Sigmoid colon (tissue), 4 donors: ENCODE results near the gene PIF1.

Experiments used
- EP300 ChIP-seq, 4 donors: sonication (generic); formaldehyde crosslinking; IDR thresholded peaks; one replicate each; pipeline ENCODE4 v1.6.1; 2017; ENCODE audit warnings: antibody characterized with exemption in 4 of 4
- POLR2A ChIP-seq, 2 donors: fragments of 450-650 bp; IDR thresholded peaks; one replicate each; pipeline ENCODE4 v1.6.1; 2016; ENCODE audit warnings: antibody characterized with exemption in 2 of 2, mild to moderate bottlenecking in 2 of 2, moderate library complexity in 2 of 2
- POLR2AphosphoS5 ChIP-seq, 4 donors: sonication (generic); formaldehyde crosslinking; IDR thresholded peaks; one replicate each; pipeline ENCODE4 v1.6.1; 2017; ENCODE audit warnings: antibody characterized with exemption in 4 of 4
- TF ChIP-seq, protein P1 (sequence below), 4 experiments: fragments of 450-650 bp in 3 of 4; fragments of 200-600 bp in 1 of 4; IDR thresholded peaks; one replicate each; pipeline ENCODE4 v1.5.1; 2016 to 2019; ENCODE audit warnings: antibody characterized with exemption in 4 of 4, mild to moderate bottlenecking in 3 of 4, moderate library complexity in 2 of 4

- TF ChIP-seq, protein P1, sequence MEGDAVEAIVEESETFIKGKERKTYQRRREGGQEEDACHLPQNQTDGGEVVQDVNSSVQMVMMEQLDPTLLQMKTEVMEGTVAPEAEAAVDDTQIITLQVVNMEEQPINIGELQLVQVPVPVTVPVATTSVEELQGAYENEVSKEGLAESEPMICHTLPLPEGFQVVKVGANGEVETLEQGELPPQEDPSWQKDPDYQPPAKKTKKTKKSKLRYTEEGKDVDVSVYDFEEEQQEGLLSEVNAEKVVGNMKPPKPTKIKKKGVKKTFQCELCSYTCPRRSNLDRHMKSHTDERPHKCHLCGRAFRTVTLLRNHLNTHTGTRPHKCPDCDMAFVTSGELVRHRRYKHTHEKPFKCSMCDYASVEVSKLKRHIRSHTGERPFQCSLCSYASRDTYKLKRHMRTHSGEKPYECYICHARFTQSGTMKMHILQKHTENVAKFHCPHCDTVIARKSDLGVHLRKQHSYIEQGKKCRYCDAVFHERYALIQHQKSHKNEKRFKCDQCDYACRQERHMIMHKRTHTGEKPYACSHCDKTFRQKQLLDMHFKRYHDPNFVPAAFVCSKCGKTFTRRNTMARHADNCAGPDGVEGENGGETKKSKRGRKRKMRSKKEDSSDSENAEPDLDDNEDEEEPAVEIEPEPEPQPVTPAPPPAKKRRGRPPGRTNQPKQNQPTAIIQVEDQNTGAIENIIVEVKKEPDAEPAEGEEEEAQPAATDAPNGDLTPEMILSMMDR (IDR thresholded peaks at IDR 0.05) = no peak
- TF ChIP-seq EP300 (IDR thresholded peaks at IDR 0.05) (no peak), POLR2A (IDR thresholded peaks at IDR 0.05) (no peak), POLR2AphosphoS5 (IDR thresholded peaks at IDR 0.05) (no peak)
Measured at GRCh38 chr15:64813075-64813474, 12.4 kb downstream of the PIF1 start.
